HL-60 (cell line): ENCODE data around the gene DIPK2B.

Experiments
- GABPA ChIP-seq: IDR thresholded peaks from 2 replicates; pipeline ENCODE4 v1.6.1; 2012; ENCODE audit warnings: low read depth
- POLR2AphosphoS5 ChIP-seq: IDR thresholded peaks from 2 replicates; pipeline ENCODE4 v1.6.1; 2012; ENCODE audit warnings: low read depth
- REST ChIP-seq: IDR thresholded peaks from 2 replicates; pipeline ENCODE4 v1.6.1; 2012; ENCODE audit warnings: low read depth; ENCODE audit not compliant: insufficient replicate concordance
- SPI1 ChIP-seq: IDR thresholded peaks from 2 replicates; pipeline ENCODE4 v1.6.1; 2012; ENCODE audit warnings: low read depth, mild to moderate bottlenecking, borderline replicate concordance
- TF ChIP-seq, protein P1 (sequence below): IDR thresholded peaks from one replicate; pipeline ENCODE4 v1.5.1; 2011; ENCODE audit warnings: low read length, control low read depth, inconsistent platforms; ENCODE audit not compliant: insufficient read depth

- no peak for TF ChIP-seq POLR2AphosphoS5
- no peak for TF ChIP-seq GABPA
- TF ChIP-seq, protein P1, sequence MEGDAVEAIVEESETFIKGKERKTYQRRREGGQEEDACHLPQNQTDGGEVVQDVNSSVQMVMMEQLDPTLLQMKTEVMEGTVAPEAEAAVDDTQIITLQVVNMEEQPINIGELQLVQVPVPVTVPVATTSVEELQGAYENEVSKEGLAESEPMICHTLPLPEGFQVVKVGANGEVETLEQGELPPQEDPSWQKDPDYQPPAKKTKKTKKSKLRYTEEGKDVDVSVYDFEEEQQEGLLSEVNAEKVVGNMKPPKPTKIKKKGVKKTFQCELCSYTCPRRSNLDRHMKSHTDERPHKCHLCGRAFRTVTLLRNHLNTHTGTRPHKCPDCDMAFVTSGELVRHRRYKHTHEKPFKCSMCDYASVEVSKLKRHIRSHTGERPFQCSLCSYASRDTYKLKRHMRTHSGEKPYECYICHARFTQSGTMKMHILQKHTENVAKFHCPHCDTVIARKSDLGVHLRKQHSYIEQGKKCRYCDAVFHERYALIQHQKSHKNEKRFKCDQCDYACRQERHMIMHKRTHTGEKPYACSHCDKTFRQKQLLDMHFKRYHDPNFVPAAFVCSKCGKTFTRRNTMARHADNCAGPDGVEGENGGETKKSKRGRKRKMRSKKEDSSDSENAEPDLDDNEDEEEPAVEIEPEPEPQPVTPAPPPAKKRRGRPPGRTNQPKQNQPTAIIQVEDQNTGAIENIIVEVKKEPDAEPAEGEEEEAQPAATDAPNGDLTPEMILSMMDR = no peak
- TF ChIP-seq REST = no peak
- no peak for TF ChIP-seq SPI1
Observed at GRCh38 chrX:45172890-45173289, 27.8 kb downstream of the DIPK2B start.
